Colonic mucosa (tissue), 4 donors: ENCODE data around the gene NACC2. TPM values are rescaled to one million over a fixed set of nuclear protein-coding genes. Genes with fewer than 3 reads are reported as not detected.

Experiments
- DNase-seq: peaks from one replicate; pipeline ENCODE4 v3.0.0-alpha.2; 2020
- H3K27ac ChIP-seq: fragments of 200-600 bp; one replicate; pipeline ENCODE4 v1.8.0; 2021
- H3K27me3 ChIP-seq: fragments of 200-600 bp; one replicate; pipeline ENCODE4 v1.8.0; 2021
- H3K36me3 ChIP-seq: fragments of 200-600 bp; one replicate; pipeline ENCODE4 v1.8.0; 2021
- H3K4me1 ChIP-seq: fragments of 200-600 bp; one replicate; pipeline ENCODE4 v1.8.0; 2021; ENCODE audit warnings: mild to moderate bottlenecking
- H3K4me3 ChIP-seq: fragments of 200-600 bp; one replicate; pipeline ENCODE4 v1.8.0; 2021
- H3K9ac ChIP-seq, 2 donors: one replicate each; pipeline ENCODE4 v1.7.0; 2013; ENCODE audit warnings: control low read depth in 2 of 2, low read depth in 2 of 2, low read length in 2 of 2
- H3K9me3 ChIP-seq: fragments of 200-600 bp; one replicate; pipeline ENCODE4 v1.8.0; 2021
- intact Hi-C: fragments of 100-400 bp; cut with DNase I; formaldehyde crosslinking; loops from one replicate; pipeline ENCODE4 v1.14.1; 2022
- total RNA-seq, 2 donors: library from RNA; stranded (reverse); fragmentation: NEBNext Ultra II Directional in 1 of 2; extraction: Animal tissue kit (Norgen Biotek cat#: 25700) in 1 of 2; gene quantifications; one replicate each; pipeline ENCODE4 v1.2.1, GENCODE V29; 2021
- TF ChIP-seq, protein P1 (sequence below): fragments of 200-600 bp; IDR thresholded peaks from one replicate; pipeline ENCODE4 v1.8.0; 2022; ENCODE audit warnings: antibody characterized with exemption, mild to moderate bottlenecking
- donor health status: healthy.
- donor health status: DM: no; HTN: no; CAD: no.
- donor health status: DM: no; HTN: no; CAD: no.

The NACC2 gene
- total RNA-seq, 2 donors from 2014 or later, result 20.3 to 21.0 TPM

DNA sequence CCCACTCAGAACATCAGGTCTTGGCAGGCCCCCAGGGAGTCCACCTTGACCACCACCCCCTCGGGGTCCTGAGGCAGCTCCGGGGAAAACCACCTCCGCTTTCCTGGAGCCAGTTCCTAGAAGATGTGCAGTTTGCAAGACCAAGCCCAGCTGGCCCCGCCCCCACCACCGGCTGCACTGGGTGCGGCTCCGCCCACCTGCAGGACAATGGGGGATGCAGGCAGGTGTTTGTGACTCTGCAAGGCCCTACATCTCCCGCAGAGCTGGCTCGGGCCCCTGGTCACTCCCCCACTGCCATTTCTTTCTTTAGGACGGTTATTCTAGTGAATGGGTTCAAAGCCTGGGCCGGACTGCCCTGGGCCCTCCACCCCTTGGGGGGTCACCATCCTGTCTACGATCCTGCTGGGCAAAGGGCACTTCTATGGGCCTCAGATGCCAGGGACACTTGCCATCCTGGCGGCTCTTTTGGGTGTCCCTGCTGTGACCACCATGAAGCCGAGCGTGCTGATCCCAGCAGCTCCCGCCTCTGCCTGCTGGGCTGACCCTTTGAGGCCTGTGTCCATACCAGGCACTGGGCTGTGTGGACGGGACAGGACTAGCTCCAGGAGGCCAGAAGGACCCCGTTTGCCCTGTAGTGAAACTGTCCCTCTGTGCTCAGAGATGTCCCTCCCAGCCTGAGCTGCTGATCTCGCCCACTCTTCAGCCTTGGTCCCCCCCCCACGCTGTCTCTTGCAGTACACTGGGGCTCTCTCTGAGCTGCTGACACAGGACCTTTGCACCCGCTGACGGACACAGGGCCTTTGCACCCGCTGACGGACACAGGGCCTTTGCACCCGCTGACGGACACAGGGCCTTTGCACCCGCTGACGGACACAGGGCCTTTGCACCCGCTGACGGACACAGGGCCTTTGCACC is 5.9 kb upstream of the NACC2 start:
- TF ChIP-seq, protein P1, sequence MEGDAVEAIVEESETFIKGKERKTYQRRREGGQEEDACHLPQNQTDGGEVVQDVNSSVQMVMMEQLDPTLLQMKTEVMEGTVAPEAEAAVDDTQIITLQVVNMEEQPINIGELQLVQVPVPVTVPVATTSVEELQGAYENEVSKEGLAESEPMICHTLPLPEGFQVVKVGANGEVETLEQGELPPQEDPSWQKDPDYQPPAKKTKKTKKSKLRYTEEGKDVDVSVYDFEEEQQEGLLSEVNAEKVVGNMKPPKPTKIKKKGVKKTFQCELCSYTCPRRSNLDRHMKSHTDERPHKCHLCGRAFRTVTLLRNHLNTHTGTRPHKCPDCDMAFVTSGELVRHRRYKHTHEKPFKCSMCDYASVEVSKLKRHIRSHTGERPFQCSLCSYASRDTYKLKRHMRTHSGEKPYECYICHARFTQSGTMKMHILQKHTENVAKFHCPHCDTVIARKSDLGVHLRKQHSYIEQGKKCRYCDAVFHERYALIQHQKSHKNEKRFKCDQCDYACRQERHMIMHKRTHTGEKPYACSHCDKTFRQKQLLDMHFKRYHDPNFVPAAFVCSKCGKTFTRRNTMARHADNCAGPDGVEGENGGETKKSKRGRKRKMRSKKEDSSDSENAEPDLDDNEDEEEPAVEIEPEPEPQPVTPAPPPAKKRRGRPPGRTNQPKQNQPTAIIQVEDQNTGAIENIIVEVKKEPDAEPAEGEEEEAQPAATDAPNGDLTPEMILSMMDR, result no peak
- H3K4me1 ChIP-seq, result peaks cover 8% of the 10 kb centered on the region
- H3K9me3 ChIP-seq, result no peaks in the 10 kb centered on the region
- intact Hi-C loops, result no loop called here
- no peak overlapping the region for H3K9ac ChIP-seq
- no peaks in the 10 kb centered on the region for H3K36me3 ChIP-seq
- DNase-seq, result no peak
- no peak overlapping the region for H3K4me3 ChIP-seq
- peaks cover 10% of the 10 kb centered on the region for H3K27me3 ChIP-seq
- no peak overlapping the region for H3K27ac ChIP-seq

DNA sequence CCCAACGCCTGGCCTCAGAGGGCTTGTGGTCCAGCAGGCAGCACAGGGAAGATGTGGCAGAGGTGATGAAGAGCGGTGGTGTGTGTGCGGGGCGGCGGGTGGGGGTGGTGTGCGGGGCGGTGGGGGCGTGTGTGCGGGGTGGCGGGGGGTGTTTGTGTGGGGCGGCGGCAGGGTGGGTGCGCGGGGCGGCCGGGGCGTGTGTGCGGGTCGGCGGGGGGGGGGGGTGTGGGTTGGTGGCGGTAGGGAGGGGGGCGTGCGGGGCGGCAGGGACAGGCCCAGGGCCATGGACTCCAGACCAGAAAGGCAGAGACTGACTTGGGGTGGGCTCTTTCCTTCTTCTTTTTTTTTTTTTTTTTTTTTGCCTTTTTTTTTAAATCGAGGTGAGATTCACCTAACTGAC is 4.5 kb upstream of the NACC2 start:
- Histone ChIP-seq H3K4me3 (no peak overlapping the region), H3K9me3 (no peaks in the 10 kb centered on the region), H3K36me3 (no peaks in the 10 kb centered on the region), H3K27me3 (peaks cover 10% of the 10 kb centered on the region), H3K4me1 (peaks cover 4% of the 10 kb centered on the region), H3K27ac (no peak overlapping the region), H3K9ac (no peak overlapping the region)
- TF ChIP-seq, protein P1, result no peak
- intact Hi-C loops, result no loop called here
- no peak for DNase-seq

DNA sequence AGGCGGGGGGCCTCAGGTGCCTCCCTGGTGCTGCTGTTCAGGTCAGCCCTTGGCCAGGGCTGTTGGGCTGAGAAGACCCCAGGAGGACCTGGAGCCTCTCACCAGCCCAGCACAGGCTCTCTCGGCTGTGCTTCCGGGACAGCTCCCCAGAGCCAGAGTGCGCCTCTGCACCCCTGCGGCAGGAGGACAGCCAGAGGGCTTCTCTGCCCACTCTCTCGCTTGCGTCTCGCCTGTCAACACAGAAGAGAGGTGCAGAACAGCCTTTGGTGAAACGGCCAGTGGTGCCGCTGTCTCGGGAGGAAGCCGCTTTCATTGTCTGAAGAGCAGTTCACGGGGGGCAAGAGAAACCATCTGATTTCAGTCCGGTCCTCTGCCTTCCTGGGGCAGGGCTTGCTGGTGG is 3.8 kb upstream of the NACC2 start:
- intact Hi-C loops, result no loop called here
- Histone ChIP-seq H3K4me1 (peaks cover 4% of the 10 kb centered on the region), H3K9ac (no peak overlapping the region), H3K27ac (no peak overlapping the region), H3K4me3 (no peak overlapping the region), H3K27me3 (peaks cover 10% of the 10 kb centered on the region), H3K36me3 (no peaks in the 10 kb centered on the region), H3K9me3 (no peaks in the 10 kb centered on the region)
- TF ChIP-seq, protein P1, result no peak
- no peak for DNase-seq

DNA sequence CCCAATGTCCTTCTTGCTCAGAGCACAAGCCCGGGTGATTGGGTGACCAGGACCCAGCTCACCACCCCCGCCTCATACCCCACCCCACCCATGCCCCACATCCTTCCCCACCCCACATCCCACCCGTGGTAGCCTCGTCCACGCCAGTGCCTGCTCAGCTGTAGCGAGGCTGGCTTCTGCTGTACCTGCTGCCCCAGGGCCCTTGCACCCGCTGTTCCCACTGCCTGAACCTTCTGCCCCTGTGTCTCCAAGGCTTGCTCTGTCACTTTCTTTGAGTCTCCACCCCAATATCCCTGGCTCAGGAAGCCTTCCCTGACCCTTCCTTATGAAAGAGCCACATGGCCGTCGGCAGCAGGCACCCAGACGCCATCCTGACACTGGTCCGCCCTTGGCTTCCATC is 3.1 kb upstream of the NACC2 start:
- intact Hi-C loops, result no loop called here
- DNase-seq, result no peak
- TF ChIP-seq, protein P1, result no peak

DNA sequence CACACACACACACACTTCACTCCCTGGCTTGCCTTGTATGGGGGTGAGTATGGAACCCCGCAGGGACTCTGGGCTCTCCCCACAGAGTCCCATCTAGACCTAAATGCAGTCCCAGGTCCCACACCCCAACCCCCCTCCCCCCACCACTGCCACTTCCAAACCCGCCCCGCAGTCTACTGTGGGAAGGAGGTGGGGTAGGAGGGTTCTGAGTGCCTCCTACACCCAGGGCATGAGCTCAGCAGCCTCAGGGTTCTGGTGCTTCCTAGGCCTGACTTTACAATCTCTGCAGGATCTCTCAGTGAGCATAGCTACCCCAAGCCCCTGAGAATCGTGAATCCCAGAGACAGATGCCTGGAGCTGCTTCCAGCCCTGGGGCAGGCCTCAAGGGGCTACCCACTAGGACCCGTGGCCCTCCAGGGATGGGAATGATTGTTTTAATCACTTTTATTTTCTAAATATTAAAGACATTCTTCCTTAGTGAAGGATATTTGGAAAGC is 1.5 kb upstream of the NACC2 start:
- H3K27ac ChIP-seq, result no peak overlapping the region
- H3K9me3 ChIP-seq, result no peaks in the 10 kb centered on the region
- H3K9ac ChIP-seq, result peak overlapping the region in 1 of 2 donors; percentile 43
- H3K4me3 ChIP-seq, result no peak overlapping the region
- H3K36me3 ChIP-seq, result no peaks in the 10 kb centered on the region
- H3K4me1 ChIP-seq, result peaks cover 4% of the 10 kb centered on the region
- H3K27me3 ChIP-seq, result peaks cover 10% of the 10 kb centered on the region
- intact Hi-C loops, result no loop called here
- no peak for DNase-seq
- TF ChIP-seq, protein P1, result no peak

More for the DNA sequence above, 3.1 kb upstream of the NACC2 start:
- no peaks in the 10 kb centered on the region for H3K9me3 ChIP-seq
- H3K27me3 ChIP-seq, result peaks cover 10% of the 10 kb centered on the region
- H3K4me3 ChIP-seq, result no peak overlapping the region
- H3K36me3 ChIP-seq, result no peaks in the 10 kb centered on the region
- H3K9ac ChIP-seq, result no peak overlapping the region
- H3K27ac ChIP-seq, result no peak overlapping the region
- H3K4me1 ChIP-seq, result peaks cover 4% of the 10 kb centered on the region
